Naive thymus-derived CD8-positive, alpha-beta T cell (primary cell): ENCODE results near the gene KRT15. TPM values are rescaled to one million over a fixed set of nuclear protein-coding genes. Genes with fewer than 3 reads are reported as not detected.

Experiments
- ATAC-seq, 2 donors: fragments of 150-1000 bp; cut with Tn5 transposase in 1 of 2; sonication (Bioruptor Pico), chemical (Tn5 transposase) in 1 of 2; 1 replicate in 1 of 2; 2 replicates in 1 of 2; pipeline ENCODE4 v1.10.0; 2021; ENCODE audit warnings: mild to moderate bottlenecking in 2 of 2, moderate library complexity in 2 of 2
- POLR2A ChIA-PET: fragments of 350-600 bp; sonication (Branson Sonifier 250); formaldehyde crosslinking; loops from one replicate; lab custom pipeline; 2021; ENCODE audit warnings: antibody characterized with exemption; lab: Charles Lee
- DNase-seq, 10 donors: peaks; one replicate each; pipeline versions ENCODE4 v3.0.0 to v3.0.0-alpha.2; 2020 to 2022
- H3K27ac Mint-ChIP-seq, 10 donors: one replicate each; pipeline ENCODE4 v1.8.0; 2020 to 2022; ENCODE audit warnings: mild to moderate bottlenecking in 10 of 10, mixed read lengths in 10 of 10, moderate library complexity in 4 of 10, inconsistent platforms in 1 of 10
- H3K27me3 Mint-ChIP-seq, 5 donors: one replicate each; pipeline ENCODE4 v1.8.0; 2021 to 2022; ENCODE audit warnings: mixed read lengths in 5 of 5
- H3K36me3 Mint-ChIP-seq, 3 donors: one replicate each; pipeline ENCODE4 v1.8.0; 2020 to 2022; ENCODE audit warnings: mixed read lengths in 3 of 3, mild to moderate bottlenecking in 2 of 3, inconsistent platforms in 1 of 3
- H3K4me1 Mint-ChIP-seq, 4 donors: one replicate each; pipeline ENCODE4 v1.8.0; 2021 to 2022; ENCODE audit warnings: mixed read lengths in 4 of 4
- H3K4me3 Mint-ChIP-seq, 10 donors: one replicate each; pipeline ENCODE4 v1.8.0; 2020 to 2022; ENCODE audit warnings: mild to moderate bottlenecking in 10 of 10, mixed read lengths in 10 of 10, moderate library complexity in 6 of 10, inconsistent platforms in 1 of 10
- H3K9me3 Mint-ChIP-seq, 9 donors: one replicate each; pipeline ENCODE4 v1.8.0; 2020 to 2022; ENCODE audit warnings: mixed read lengths in 9 of 9, mild to moderate bottlenecking in 3 of 9, inconsistent platforms in 1 of 9, moderate library complexity in 1 of 9
- polyA plus RNA-seq, 3 donors: library from polyadenylated mRNA; unstranded; fragments of 300-500 nt; fragmentation: Illumina TruSeq; gene quantifications; one replicate each; pipeline ENCODE4 v1.2.3, GENCODE V29; 2021
- total RNA-seq, 8 experiments: library from RNA in 2 of 8; stranded (reverse) in 2 of 8; gene quantifications; one replicate each; pipeline ENCODE4 v1.2.3 and lab custom pipeline; 2021 to 2026

The KRT15 gene
- total and polyA plus RNA-seq, 5 experiments from 2014 or later: not detected

DNA sequence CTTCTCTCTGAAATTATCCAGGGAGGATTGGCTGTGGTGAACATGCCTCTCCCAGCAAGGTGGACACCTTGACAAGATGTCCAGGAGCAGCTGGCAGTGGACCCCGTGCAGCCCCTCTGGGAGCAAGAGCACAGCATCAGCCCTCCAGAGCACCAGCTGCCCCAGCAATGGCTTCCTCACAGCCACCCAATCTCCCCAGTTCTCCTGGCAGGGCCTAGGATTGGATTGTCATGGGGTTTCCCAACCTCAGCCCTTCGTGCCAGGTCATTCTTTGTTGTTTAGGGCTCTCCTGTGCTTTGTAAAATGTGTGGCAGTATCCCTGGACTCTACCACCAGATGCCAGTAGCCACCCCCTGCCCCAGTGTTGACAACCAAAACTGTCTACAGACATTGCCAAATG, 27.2 kb downstream of the KRT15 start:
- H3K9me3 Mint-ChIP-seq: no peaks in the 10 kb centered on the region
- H3K27ac Mint-ChIP-seq: no peak overlapping the region

GRCh38 chr17:41490000-41490990, 28.4 kb downstream of the KRT15 start:
- peaks cover 0 to 5% (median 2%) of the 10 kb centered on the region in 5 donors for H3K27me3 Mint-ChIP-seq
- DNase-seq (no peak), ATAC-seq (no peak)
- H3K4me3 Mint-ChIP-seq: no peak overlapping the region
- no peaks in the 10 kb centered on the region for H3K36me3 Mint-ChIP-seq
- no peaks in the 10 kb centered on the region for H3K9me3 Mint-ChIP-seq
- POLR2A ChIA-PET: no interaction called here
- H3K27ac Mint-ChIP-seq: peak overlapping the region in 2 of 10 donors; percentile 18 to 57
- H3K4me1 Mint-ChIP-seq: peaks cover 9 to 20% (median 10%) of the 10 kb centered on the region in 4 donors

More for the DNA sequence above, 27.2 kb downstream of the KRT15 start:
- H3K4me3 Mint-ChIP-seq: no peak overlapping the region
- H3K4me1 Mint-ChIP-seq: peaks cover 10 to 22% (median 13%) of the 10 kb centered on the region in 4 donors
- ATAC-seq (no peak), DNase-seq (no peak)
- no peaks in the 10 kb centered on the region for H3K36me3 Mint-ChIP-seq
- H3K27me3 Mint-ChIP-seq: peaks cover 0 to 3% (median under 1%) of the 10 kb centered on the region in 5 donors
- POLR2A ChIA-PET: no interaction called here

DNA sequence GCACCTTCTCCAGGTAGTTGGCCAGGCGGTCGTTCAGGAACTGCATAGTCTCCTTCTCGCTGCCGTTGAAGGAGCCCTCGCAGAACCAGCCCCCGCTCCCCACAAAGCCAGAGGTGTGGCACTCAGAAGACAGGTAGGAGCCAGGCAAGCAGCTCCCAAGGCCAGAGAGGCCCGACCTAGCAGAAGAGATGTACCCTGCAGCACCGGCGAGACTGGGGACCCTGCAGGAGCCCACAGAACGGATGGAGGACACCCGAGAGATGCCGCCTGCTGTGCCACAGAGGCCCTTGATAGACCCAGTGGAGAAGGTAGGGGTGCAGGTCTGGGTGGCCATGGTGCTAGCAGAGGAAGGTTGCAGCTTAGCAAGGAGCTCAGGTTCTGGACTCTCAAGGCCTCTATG, 29.2 kb downstream of the KRT15 start, which contains the start of gene KRT36:
KRT36 (minus strand) TSS at position 380 of the 400 bp plus-strand sequence; CDS start at position 334, 46 bp downstream.
- Mint-ChIP-seq H3K27ac (peak within 1 kb of the TSS in 2 of 10 donors; percentile 18 to 57), H3K36me3 (no peaks in the 10 kb centered on the region), H3K4me3 (no peak within 1 kb of the TSS), H3K27me3 (peaks cover 0 to 7% (median 2%) of the 10 kb centered on the region in 5 donors), H3K9me3 (no peaks in the 10 kb centered on the region), H3K4me1 (peaks cover 9 to 22% (median 10%) of the 10 kb centered on the region in 4 donors)
- POLR2A ChIA-PET: no interaction called here
- DNase-seq (peak in 1 of 10 donors; percentile 55), ATAC-seq (no peak)

- no peak overlapping the region for H3K4me3 Mint-ChIP-seq
- peaks cover 5 to 15% (median 9%) of the 10 kb centered on the region in 4 donors for H3K4me1 Mint-ChIP-seq
- H3K27ac Mint-ChIP-seq: no peak overlapping the region
- peaks cover 0 to 7% (median 2%) of the 10 kb centered on the region in 5 donors for H3K27me3 Mint-ChIP-seq
- H3K9me3 Mint-ChIP-seq: no peaks in the 10 kb centered on the region
- DNase-seq: peak in 1 of 10 donors; percentile 50
- H3K36me3 Mint-ChIP-seq: no peaks in the 10 kb centered on the region
- POLR2A ChIA-PET: no interaction called here
- no peak for ATAC-seq
Observed at GRCh38 chr17:41486809-41487530, 31.7 kb downstream of the KRT15 start.

DNA sequence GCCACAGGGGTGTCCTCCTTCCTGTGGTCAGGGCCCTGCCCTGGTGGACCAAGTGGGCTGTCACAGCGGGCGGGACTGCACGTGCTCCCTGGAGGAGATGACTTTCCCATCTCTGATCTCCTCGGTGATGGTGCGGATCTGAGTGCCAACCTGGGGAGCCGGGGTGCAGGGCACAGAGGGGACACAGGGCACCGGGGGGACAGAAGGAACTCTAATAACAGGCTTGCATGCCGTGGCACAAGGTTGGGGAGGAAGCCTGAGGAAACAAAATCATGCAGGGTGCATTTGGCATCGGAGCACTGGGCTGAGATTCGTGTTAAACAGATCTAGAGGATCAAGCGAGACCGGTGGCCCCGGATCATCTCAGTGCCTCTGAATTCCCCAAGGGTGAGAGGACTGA, 32.4 kb downstream of the KRT15 start:
- Mint-ChIP-seq H3K27me3 (peaks cover 0 to 7% (median 2%) of the 10 kb centered on the region in 5 donors), H3K36me3 (no peaks in the 10 kb centered on the region), H3K4me1 (peaks cover 5 to 13% (median 9%) of the 10 kb centered on the region in 4 donors), H3K27ac (no peak overlapping the region), H3K4me3 (no peak overlapping the region), H3K9me3 (no peaks in the 10 kb centered on the region)
- peak in 1 of 10 donors; percentile 54 for DNase-seq
- no peak for ATAC-seq
- POLR2A ChIA-PET: no interaction called here

- ATAC-seq (no peak), DNase-seq (peak in 1 of 10 donors; percentile 50)
- Mint-ChIP-seq H3K27me3 (peaks cover 0 to 7% (median 2%) of the 10 kb centered on the region in 5 donors), H3K4me3 (no peak overlapping the region), H3K36me3 (no peaks in the 10 kb centered on the region), H3K9me3 (no peaks in the 10 kb centered on the region), H3K27ac (peak overlapping the region in 3 of 10 donors; percentile 53 to 75 (median 58)), H3K4me1 (peaks cover 2 to 6% (median 3%) of the 10 kb centered on the region in 4 donors)
- POLR2A ChIA-PET: interaction anchor here (0.6 kb wide), 1 partner anchor 924 kb away, joined by 3 read pairs; no protein-coding TSS in a partner anchor
Observed at GRCh38 chr17:41484920-41485904, 33.5 kb downstream of the KRT15 start.

DNA sequence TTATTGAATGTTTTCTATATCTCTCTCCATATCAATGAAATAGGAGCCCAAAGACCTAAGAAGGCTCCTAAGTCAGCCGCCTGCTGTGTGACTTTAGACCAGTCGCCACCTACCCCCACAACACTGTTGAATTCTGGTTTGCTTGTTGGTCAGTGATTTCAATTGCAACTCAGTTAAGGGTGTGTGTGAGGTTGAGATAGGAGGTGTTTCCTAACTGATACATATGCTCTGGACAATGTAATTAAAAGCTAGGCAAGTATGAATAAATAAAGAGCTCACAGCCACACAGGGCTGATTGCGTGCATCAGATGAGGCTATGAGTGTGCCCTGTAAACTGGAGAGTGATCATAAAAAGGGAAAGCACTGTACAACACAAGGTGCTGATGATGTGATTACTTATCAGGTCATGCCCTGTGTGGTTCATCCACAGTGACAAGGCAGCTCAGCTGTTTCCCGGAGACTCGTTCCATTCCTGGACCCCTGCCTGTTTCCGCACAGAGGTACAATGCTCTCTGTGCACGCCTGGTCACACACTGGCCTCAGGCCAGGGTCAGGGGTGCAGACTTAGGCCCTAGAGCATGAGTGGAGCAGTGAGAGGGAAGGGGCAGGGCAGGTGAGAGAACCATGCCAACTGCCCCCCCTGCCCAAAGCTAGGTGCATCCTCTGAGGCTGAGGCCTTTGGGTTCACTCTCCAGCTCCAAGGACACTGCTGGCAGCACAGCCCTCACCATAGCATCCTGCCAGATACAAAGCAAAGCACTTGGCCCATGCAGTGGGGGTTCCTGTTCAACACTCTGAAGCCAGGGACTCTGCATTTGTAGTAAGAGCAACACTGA, 34.5 kb downstream of the KRT15 start:
- no peak for ATAC-seq
- peak in 1 of 10 donors; percentile 34 for DNase-seq
- H3K4me1 Mint-ChIP-seq: peaks cover 0 to 2% (median under 1%) of the 10 kb centered on the region in 4 donors
- peaks cover 0 to 7% (median 2%) of the 10 kb centered on the region in 5 donors for H3K27me3 Mint-ChIP-seq
- no peaks in the 10 kb centered on the region for H3K36me3 Mint-ChIP-seq
- POLR2A ChIA-PET: no interaction called here
- H3K27ac Mint-ChIP-seq: peak overlapping the region in 1 of 10 donors; percentile 58
- H3K4me3 Mint-ChIP-seq: no peak overlapping the region
- no peaks in the 10 kb centered on the region for H3K9me3 Mint-ChIP-seq

DNA sequence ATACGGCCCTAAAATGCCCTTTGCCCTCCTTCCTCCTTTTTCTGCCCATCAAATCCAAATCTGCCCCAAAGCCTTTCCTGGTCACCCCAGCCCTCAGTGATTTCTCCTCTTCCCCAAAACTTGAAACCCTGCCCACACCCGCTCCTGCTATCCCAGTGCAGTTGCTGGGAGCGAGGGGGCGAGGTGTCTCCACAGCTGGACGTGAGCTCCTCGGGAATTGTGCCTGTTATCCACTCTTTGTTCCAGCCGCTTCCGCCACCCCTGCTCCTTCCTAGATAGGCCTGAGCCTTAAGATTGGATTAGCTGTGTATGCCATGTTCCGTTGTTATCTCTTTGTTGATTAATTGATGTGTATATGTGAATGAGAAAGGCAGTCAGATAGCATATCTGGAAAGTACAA, 35.2 kb downstream of the KRT15 start:
- POLR2A ChIA-PET: no interaction called here
- Mint-ChIP-seq H3K27me3 (peaks cover 0 to 7% (median 2%) of the 10 kb centered on the region in 5 donors), H3K36me3 (no peaks in the 10 kb centered on the region), H3K27ac (peak overlapping the region in 1 of 10 donors; percentile 7), H3K4me3 (no peak overlapping the region), H3K4me1 (peaks cover 0 to 2% (median under 1%) of the 10 kb centered on the region in 4 donors), H3K9me3 (no peaks in the 10 kb centered on the region)
- DNase-seq: no peak
- no peak for ATAC-seq

GRCh38 chr17:41481036-41481435, 37.7 kb downstream of the KRT15 start, which contains the start of gene KRT35:
KRT35 (minus strand) TSS chr17:41481151; CDS start chr17:41481097, 54 bp downstream.
- Mint-ChIP-seq H3K4me3 (no peak within 1 kb of the TSS), H3K27ac (peak within 1 kb of the TSS in 1 of 10 donors; percentile 75), H3K4me1 (peaks cover 0 to 2% (median 0%) of the 10 kb centered on the region in 4 donors), H3K36me3 (no peaks in the 10 kb centered on the region), H3K9me3 (no peaks in the 10 kb centered on the region), H3K27me3 (peaks cover 0 to 3% (median 0%) of the 10 kb centered on the region in 5 donors)
- no peak for ATAC-seq
- no peak for DNase-seq
- POLR2A ChIA-PET: no interaction called here

- H3K9me3 Mint-ChIP-seq: no peaks in the 10 kb centered on the region
Observed at GRCh38 chr17:41480581-41480980, 38.1 kb downstream of the KRT15 start.

DNA sequence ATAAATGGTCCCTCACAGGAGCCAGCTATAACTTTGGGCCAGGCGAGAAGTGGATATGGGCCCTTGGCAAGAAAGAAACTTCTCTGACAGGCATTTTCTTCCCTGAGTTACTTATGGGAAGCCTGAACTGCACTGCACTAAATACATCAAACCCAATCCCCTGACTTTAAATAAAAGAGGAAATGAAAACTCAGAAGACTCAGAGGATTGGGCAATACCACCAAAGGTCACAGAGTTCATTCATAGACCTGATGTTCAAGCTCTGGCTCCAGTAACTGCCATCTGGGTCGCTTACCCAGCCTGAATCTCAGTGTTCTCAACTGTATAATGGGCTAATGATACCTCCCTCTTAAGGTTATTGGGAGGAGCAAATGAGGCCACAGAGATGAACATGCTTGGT, 38.6 kb downstream of the KRT15 start:
- H3K4me1 Mint-ChIP-seq: peaks cover 0 to 2% (median 0%) of the 10 kb centered on the region in 4 donors
- no peaks in the 10 kb centered on the region for H3K36me3 Mint-ChIP-seq
- H3K27me3 Mint-ChIP-seq: peaks cover 0 to 3% (median 0%) of the 10 kb centered on the region in 5 donors
- no peak for DNase-seq
- POLR2A ChIA-PET: no interaction called here
- no peak overlapping the region for H3K4me3 Mint-ChIP-seq
- H3K9me3 Mint-ChIP-seq: no peaks in the 10 kb centered on the region
- no peak overlapping the region for H3K27ac Mint-ChIP-seq
- no peak for ATAC-seq

More at GRCh38 chr17:41480581-41480980, 38.1 kb downstream of the KRT15 start:
- Mint-ChIP-seq H3K27ac (no peak overlapping the region), H3K4me3 (no peak overlapping the region), H3K4me1 (peaks cover 0 to 2% (median 0%) of the 10 kb centered on the region in 4 donors), H3K36me3 (no peaks in the 10 kb centered on the region), H3K27me3 (peaks cover 0 to 3% (median 0%) of the 10 kb centered on the region in 5 donors)
- no peak for DNase-seq
- ATAC-seq: no peak
- POLR2A ChIA-PET: no interaction called here
